ENCODE measurements around the gene FATE1.

- TF ChIP-seq CTCF (IDR thresholded peaks at IDR 0.05; ENCODE audit: poor library complexity, severe bottlenecking) (no peak), MXI1 (conservative IDR thresholded peaks at IDR 0.05; ENCODE audit: poor library complexity, severe bottlenecking) (no peak), EP300 (conservative IDR thresholded peaks at IDR 0.05; ENCODE audit: poor library complexity, severe bottlenecking) (no peak), SMC3 (conservative IDR thresholded peaks at IDR 0.05; ENCODE audit: poor library complexity) (no peak), RAD21 (conservative IDR thresholded peaks at IDR 0.05) (no peak)
These were observed 21.7 kb downstream of the FATE1 start for GRCh38 chrX:151737494-151737893.
